ENCODE measurements around the gene PAX8.
A peak's percentile ranks its signal among the peaks of the same experiment; 100 is the strongest.

PAX8 gene

GRCh38 chr2:113235347-113236226 lies 43.1 kb downstream of the PAX8 start:
- DNase-seq, result peak; percentile 86

GRCh38 chr2:113234721-113235346 lies 43.9 kb downstream of the PAX8 start:
- DNase-seq, result no peak

GRCh38 chr2:113233593-113234550 lies 44.8 kb downstream of the PAX8 start:
- peak; percentile 54 for DNase-seq

DNA sequence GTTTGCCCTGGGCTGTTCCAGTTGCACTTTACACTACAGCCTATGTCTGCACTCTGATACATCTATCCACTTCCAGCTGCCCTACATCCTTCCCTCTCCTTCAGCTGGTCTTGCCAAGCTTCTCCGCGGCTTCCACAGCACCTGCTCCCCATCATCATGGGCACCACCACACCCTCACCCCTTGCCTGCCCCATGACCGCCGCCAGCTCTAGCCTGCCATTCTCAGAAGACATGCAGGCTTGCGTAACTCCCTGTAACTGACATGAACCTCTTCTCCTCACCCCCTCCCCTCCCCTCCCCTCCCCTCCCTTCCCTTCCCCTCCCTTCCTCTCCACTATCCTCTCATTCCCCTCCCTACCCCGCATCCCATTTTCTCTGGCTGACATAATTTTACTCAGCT lies 46.0 kb downstream of the PAX8 start:
- DNase-seq, result peak; percentile 57

DNA sequence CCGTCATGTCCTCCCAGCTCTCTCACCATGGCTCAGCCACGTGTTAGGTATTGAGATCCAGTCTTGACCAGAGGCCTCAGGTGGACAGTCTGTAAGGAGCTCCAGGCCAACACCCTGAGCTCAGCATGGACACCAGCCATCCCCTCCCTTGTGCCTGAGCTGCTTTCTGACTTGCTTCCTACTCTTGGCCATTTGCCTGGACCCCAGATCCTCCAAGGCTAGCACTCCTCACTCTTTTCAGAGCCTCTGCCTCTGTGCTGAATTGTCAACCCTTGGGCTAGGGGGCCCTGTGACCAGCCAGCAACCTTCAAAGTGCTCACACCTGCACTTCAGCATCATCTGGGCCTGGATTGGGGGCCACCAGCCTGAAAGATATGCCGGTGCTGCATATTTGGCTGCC lies 46.6 kb downstream of the PAX8 start:
- no peak for DNase-seq

GRCh38 chr2:113231064-113231463 lies 47.7 kb downstream of the PAX8 start:
- no peak for DNase-seq

DNA sequence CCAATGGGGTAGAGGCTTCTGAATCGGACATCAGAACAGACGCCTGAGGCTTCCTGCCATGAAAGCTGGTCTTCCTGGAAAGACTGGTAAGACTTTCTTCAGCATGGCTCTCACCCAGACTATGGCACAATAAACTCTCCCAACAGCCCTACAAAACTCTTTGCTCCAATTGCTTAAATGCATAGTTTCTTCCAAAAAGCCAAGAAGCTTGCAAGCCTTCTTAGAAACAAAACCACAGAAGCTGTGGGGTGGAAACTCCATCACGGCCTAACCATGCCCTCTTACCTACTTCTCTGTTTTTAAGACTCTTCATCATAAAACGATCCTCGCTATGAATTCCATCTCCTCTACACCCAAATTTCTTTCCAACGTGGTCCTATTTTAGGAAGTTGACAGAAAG lies 48.2 kb downstream of the PAX8 start:
- peak; percentile 58 for DNase-seq

GRCh38 chr2:113229795-113230194 lies 48.9 kb downstream of the PAX8 start:
- no peak for DNase-seq

GRCh38 chr2:113228991-113229716 lies 49.6 kb downstream of the PAX8 start:
- no peak for DNase-seq

DNA sequence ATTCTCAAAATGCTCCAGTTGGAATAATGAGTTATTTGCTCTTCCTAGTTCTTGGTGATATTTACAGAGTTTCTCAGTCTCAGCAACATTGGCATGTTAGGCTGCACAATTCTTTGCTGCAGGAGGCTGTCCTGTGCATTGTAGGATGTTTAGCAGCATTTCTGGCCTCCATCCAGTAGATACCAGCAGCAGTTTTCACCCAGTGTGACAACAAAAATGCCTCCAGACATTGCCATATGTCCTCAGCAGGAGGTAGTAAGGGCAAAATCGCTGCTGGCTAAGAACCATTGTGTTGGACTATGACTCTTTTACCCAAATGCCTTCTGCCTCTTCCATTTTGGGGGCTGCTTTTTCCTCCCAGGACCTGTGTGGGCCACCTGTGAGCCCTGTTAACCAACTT lies 50.4 kb downstream of the PAX8 start:
- DNase-seq, result no peak

GRCh38 chr2:113227698-113228097 lies 51.0 kb downstream of the PAX8 start:
- DNase-seq, result peak; percentile 62

DNA sequence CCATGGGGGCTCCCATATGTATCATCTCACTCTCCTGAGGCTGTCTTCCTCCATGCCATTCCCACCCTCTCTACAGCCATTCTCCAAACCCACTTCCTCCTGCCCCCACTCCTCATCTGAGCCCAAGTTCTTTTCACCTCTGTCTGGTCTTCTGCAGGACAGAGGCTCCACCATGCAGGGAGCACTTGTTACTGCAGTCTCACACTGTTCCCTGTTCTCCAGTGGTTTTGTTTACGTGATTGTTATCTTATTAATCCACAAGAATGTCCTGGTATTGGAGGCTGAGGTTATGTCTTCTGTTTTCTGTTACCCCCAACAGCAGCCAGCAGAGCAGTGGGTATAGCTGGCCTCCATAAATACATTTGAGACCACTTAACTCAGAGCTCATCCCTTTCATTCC lies 51.4 kb downstream of the PAX8 start:
- DNase-seq, result no peak

GRCh38 chr2:113226462-113226861 lies 52.3 kb downstream of the PAX8 start:
- DNase-seq, result no peak

GRCh38 chr2:113225263-113226259 lies 53.2 kb downstream of the PAX8 start:
- no peak for DNase-seq

DNA sequence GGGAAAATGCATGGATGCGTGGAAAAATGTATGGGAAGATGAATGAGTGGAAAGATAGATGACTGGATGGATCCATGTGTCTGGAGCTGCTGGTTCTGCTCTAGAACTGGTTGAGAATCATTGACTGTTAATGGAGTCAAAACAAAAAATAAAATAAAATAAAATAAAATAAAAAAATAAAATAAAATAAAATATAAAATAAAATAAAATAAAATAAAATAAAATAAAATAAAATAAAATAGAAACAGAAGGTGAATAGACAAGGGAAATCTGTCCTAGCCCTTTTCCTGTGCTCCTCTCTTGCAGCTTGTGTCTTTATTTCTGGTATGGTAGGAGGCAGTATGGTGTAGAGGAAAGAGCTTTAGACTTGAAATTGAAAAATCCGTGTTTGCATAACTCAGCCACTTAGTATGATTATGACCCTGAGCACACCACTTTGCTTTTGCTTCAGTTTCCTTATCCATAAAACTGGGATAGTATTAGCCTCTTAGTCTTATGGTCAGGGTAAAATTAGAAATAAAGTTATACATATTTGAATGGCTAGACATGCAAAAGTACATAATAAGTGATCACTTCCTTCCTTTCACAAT lies 54.0 kb downstream of the PAX8 start:
- DNase-seq, result no peak

DNA sequence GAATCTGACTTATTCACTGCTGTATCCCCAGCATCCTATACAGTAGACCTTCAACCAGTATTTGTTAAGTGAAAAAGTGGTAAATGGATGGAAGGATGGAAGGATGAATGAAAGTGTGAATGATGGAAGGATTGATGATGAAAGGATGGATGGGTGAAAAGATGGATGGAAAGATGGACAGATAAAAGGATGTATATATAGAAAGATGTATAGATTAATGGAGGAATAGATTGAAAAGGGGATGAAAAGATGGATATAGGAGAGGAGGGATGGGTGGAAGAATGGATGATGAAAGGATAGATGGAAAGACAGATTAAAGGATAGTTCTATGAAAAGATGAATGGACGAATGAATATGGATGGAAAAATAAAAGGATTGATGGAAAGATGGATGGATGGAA lies 54.9 kb downstream of the PAX8 start:
- no peak for DNase-seq

DNA sequence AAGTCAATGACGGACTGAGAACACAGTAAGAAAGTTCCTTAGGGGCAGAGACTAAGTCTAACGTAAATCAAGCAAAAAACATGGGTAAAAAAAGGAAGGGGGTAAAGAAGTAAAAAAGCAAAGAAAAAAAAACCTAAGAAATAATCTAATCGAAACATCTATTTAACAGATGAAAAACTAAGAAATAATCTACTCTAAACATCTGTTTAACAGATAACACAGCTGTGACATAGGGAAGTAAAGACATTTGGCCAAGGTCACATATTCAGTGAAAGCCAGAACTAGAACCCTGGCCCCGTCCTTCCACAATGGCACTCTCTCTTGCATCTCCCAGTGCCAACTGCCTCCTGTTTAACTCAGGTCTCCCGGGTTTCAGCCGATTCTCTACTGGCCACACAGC lies 56.9 kb downstream of the PAX8 start:
- peak; percentile 47 for DNase-seq

DNA sequence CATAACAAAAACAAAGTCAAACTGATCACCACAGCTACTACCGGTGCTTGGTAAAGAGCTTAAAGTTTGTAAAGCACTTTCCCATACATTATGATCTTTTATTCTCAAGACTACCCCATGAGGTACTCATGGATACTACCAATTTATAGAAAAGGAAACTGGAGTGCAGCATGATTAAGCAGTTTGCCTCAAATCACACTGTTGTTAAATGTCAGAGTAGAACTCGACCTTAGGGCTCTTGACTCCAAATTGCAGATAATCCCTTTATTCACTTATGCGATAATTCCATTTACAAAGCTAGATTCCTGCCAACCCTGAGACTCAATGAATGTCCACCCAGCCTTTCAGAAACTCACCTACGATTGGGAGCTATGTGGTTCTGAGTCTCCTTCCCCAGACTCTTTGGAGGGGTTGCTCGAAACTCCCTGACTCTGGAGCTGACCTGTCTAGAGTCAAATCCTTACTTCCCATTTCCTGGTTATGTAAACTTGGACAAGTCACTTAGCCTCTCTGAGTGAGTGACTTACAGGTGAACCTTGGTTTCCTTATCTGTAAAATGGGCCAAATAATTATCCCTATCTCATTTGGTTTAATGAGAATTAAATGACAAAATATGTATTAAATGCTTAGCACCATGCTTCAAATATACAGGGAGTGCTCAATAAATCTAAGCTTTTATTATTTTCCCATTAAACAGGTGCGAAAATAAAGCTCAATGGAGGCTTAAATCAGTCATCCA lies 57.6 kb downstream of the PAX8 start:
- no peak for DNase-seq

DNA sequence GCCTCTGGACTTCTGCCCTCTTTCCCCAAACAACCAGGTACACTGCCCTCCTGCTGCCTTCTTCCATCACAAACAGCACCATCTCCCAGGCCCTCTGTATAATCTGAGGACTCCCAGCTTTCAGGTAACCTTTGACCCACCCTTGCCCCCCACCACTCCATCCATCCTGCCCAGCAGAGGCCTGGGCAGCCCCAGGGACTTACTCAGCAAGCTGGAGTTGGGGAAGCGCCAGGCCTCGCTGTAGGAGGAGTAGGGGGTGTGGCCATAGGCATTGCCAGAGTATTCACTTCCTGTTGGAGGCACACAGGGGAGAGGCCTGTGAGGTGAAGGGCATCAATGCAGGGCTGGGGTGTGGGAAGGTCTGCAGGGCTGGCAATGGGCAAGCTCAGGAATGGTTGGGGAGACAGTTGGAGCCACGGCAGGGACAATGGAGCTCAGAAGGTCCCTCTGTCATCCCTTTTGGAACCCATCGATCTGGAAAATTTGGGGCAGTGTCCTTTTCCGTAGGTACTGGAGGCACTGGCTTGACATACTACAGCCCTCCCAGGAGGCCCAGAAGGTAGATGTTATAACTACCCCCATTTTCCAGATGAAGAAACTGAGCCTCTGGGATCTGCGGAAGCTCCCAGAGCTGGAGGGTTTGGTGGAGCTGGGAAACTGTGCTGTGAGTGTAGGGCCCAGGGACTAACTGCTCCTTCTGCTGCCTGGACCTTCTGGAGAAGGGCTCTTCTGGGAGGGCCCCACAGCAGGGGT lies 58.7 kb downstream of the PAX8 start:
- peak; percentile 63 for DNase-seq

Data from hematopoietic multipotent progenitor cell treated with erythropoietin and hydrocortisone succinate and interleukin-3 and kit ligand, for 4 days (in vitro differentiated cells).